A673 (cell line): ENCODE results near the gene MAB21L4.

ENCODE experiments used
- CTCF ChIP-seq: fragments of 300-800, 200-600 bp; sonication (generic); conservative IDR thresholded peaks from 2 replicates; pipeline ENCODE4 v1.5.1; 2017; ENCODE audit warnings: low read depth, mild to moderate bottlenecking, antibody characterized with exemption, low read length, moderate library complexity, mixed read lengths
- EZH2 ChIP-seq: fragments of 200-600 bp; sonication (generic); IDR thresholded peaks from 2 replicates; pipeline ENCODE4 v1.6.1; 2017; ENCODE audit warnings: borderline replicate concordance, low read depth, mild to moderate bottlenecking, mixed read lengths, antibody characterized with exemption, low read length; ENCODE audit not compliant: poor library complexity, severe bottlenecking

- TF ChIP-seq EZH2, result no peak
- TF ChIP-seq CTCF, result no peak
These were observed 3.6 kb downstream of the MAB21L4 start for GRCh38 chr2:240892356-240892755.
